LNCaP clone FGC (cell line): ENCODE results near the gene RXYLT1.
"Not testable (repeated sequence)": the region's sequence is repeated elsewhere in the genome, so short reads cannot be mapped to it uniquely, and the experiment has no call there.

Experiments
- DNase-seq: peaks from one replicate; pipeline ENCODE4 v3.0.0-alpha.2; 2011; ENCODE audit warnings: low read depth
- H3K4me3 ChIP-seq: 2 replicates; pipeline ENCODE4 v1.5.1; 2011; ENCODE audit warnings: mild to moderate bottlenecking, low read depth, low read length, control low read depth
- CTCF ChIP-seq: IDR thresholded peaks from 2 replicates; pipeline ENCODE4 v1.5.1; 2012; ENCODE audit warnings: mild to moderate bottlenecking; ENCODE audit not compliant: control insufficient read depth, insufficient read depth; ENCODE audit errors: extremely low read depth

Gene RXYLT1

GRCh38 chr12:63828867-63829266, 49.2 kb downstream of the RXYLT1 start:
- TF ChIP-seq CTCF, result no peak
- H3K4me3 ChIP-seq, result no peak overlapping the region
- DNase-seq, result no peak

- DNase-seq, result no peak
- TF ChIP-seq CTCF, result no peak
- no peak overlapping the region for H3K4me3 ChIP-seq
These were observed 56.3 kb downstream of the RXYLT1 start for GRCh38 chr12:63836046-63836445.

GRCh38 chr12:63836936-63837335, 57.2 kb downstream of the RXYLT1 start:
- H3K4me3 ChIP-seq, result no peak overlapping the region
- TF ChIP-seq CTCF, result no peak
- DNase-seq, result no peak

GRCh38 chr12:63838411-63838810, 58.7 kb downstream of the RXYLT1 start:
- H3K4me3 ChIP-seq, result no peak overlapping the region
- no peak for TF ChIP-seq CTCF

GRCh38 chr12:63841011-63841410, 61.3 kb downstream of the RXYLT1 start:
- H3K4me3 ChIP-seq, result no peak overlapping the region
- no peak for TF ChIP-seq CTCF
- DNase-seq, result no peak

More at GRCh38 chr12:63838411-63838810, 58.7 kb downstream of the RXYLT1 start:
- DNase-seq, result no peak

- no peak overlapping the region for H3K4me3 ChIP-seq
- TF ChIP-seq CTCF, result no peak
- no peak for DNase-seq
These were observed 61.9 kb downstream of the RXYLT1 start for GRCh38 chr12:63841571-63841970.

- H3K4me3 ChIP-seq, result not testable (repeated sequence)
These were observed 63.0 kb downstream of the RXYLT1 start for GRCh38 chr12:63842750-63843149.

More at GRCh38 chr12:63842750-63843149, 63.0 kb downstream of the RXYLT1 start:
- not testable (repeated sequence) for DNase-seq
